GM10266 (cell line): Measurements from ENCODE around the gene NUDT8.

ENCODE experiments used
- DNase-seq: peaks from one replicate; pipeline ENCODE4 v3.0.0; 2012; ENCODE audit errors: extremely low spot score
- CTCF ChIP-seq: IDR thresholded peaks from 2 replicates; pipeline ENCODE4 v1.5.1; 2012; ENCODE audit warnings: mild to moderate bottlenecking, low read depth; ENCODE audit not compliant: control insufficient read depth, insufficient read depth; ENCODE audit errors: missing control alignments

The NUDT8 gene

DNA sequence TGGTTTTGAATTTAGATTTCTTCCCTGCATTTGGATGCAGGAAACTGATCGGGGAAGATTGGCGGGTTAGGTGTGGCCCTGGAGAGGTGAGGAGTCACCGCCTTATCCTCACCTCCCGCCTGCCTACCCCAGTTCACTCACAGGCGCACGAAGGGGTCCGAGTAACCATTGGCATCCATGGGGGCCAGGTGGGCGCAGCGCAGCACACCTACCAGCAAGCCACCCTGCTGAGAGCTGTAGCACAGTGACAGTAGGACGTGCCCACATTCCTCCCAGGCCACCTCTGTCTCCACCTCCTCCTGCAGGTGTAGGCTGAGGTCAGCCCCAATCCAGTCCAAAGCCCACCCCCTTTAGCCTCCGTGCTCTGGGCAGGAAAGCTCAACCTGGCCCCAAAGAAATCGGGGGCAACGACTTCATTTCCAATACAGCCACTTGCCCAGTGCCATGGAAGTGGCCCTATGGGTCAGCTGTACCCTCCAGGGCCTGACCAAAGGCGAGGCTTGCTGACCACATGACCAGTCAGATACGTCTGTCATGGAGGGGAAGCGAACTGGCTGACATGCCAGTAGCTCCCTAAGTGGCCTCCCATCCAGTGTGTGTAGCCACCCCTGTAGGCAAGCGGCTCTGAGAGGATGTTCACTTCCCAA is 16.3 kb downstream of the NUDT8 start:
- no peak for DNase-seq
- TF ChIP-seq CTCF = no peak

DNA sequence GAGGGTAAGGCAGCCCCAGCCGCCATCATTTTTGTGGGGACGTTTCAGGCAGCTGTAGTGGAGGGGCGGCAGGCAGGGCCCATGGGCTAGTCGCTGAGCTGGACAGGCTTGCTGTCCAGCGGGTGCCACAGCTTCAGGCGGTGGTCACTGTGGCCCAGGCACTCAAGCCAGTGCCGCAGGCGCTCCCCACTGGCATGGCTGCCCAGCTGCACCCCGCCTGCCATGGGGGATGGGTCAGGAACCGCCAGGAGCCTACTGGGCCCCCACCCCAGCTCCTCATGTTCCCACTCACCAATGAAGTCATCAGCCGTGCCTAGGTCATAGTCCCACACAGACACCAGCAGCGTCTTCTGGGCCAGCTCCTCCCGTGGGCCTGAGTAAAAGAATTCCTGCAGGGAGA is 17.0 kb downstream of the NUDT8 start:
- TF ChIP-seq CTCF = no peak
- DNase-seq = no peak

- no peak for TF ChIP-seq CTCF
- no peak for DNase-seq
These were observed 17.8 kb downstream of the NUDT8 start for GRCh38 chr11:67611704-67612587.

DNA sequence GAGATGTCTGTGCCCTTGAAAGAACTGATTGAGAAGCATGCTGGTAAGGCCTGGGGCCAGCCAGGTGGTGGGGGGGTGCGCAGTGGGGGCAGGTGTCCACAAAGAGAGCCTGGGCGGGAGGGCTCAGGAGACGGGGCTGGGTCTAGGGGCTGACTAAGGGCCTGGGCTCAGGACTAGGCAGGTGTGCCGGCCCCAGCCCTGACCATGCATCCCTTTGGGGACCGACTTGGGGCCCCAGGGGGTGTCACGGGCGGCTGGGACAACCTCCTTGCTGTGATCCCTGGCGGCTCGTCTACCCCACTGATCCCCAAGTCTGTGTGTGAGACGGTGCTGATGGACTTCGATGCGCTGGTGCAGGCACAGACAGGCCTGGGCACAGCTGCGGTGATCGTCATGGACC is 18.6 kb downstream of the NUDT8 start:
- TF ChIP-seq CTCF = no peak
- no peak for DNase-seq

- no peak for TF ChIP-seq CTCF
- DNase-seq = no peak
These were observed 19.4 kb downstream of the NUDT8 start for GRCh38 chr11:67610302-67610868.

GRCh38 chr11:67609316-67609715 is 20.4 kb downstream of the NUDT8 start:
- TF ChIP-seq CTCF = no peak
- DNase-seq = no peak

DNA sequence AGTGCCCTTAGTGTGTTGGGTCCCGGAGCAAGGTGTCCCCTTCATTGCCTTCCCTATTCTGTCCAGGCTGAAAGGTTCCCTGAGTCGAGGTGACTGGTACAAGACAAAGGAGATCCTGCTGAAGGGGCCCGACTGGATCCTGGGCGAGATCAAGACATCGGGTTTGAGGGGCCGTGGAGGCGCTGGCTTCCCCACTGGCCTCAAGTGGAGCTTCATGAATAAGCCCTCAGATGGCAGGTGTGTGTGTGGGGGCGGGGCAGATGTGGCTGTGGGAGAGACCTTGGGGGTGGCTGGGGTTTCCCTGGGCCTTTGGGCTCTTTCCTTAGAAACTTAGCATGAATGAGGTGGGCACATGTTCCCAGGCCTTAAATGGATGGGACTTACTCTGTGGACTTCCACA is 21.3 kb downstream of the NUDT8 start:
- no peak for DNase-seq
- no peak for TF ChIP-seq CTCF
